IPS DF 19.7 (cell line): Measurements from ENCODE around the gene ZFP30.

Source experiments
- DNase-seq: peaks from one replicate; pipeline ENCODE4 v3.0.0-alpha.2; 2013; ENCODE audit warnings: low read depth, low spot score

The ZFP30 gene

GRCh38 chr19:37564624-37565369 lies 90.5 kb downstream of the ZFP30 start:
- no peak for DNase-seq
